Ovary (tissue), 9 donors: Measurements from ENCODE around the gene HINT1. TPM values are rescaled to one million over a fixed set of nuclear protein-coding genes. Genes with fewer than 3 reads are reported as not detected.

Source experiments
- DNase-seq, 5 donors: peaks; one replicate each; pipeline ENCODE4 v3.0.0-alpha.2; 2019 to 2020
- H3K27ac ChIP-seq, 2 donors: fragments of 200-600 bp; one replicate each; pipeline versions ENCODE4 v1.5.1 to v1.8.0; 2019 to 2022
- H3K27me3 ChIP-seq: fragments of 200-600 bp; one replicate; pipeline ENCODE4 v1.8.0; 2022
- H3K36me3 ChIP-seq: fragments of 200-600 bp; sonication (generic); one replicate; pipeline ENCODE4 v1.5.1; 2019
- H3K4me1 ChIP-seq: one replicate; pipeline ENCODE4 v1.8.1; 2013; ENCODE audit warnings: mild to moderate bottlenecking, moderate library complexity; ENCODE audit not compliant: insufficient read depth
- H3K4me3 ChIP-seq: fragments of 200-600 bp; sonication (generic); one replicate; pipeline ENCODE4 v1.5.1; 2017
- H3K9me3 ChIP-seq, 2 donors: fragments of 200-600 bp in 1 of 2; sonication (generic) in 1 of 2; one replicate each; pipeline versions ENCODE4 v1.5.1 to v1.8.1; 2013 to 2019; ENCODE audit warnings: mild to moderate bottlenecking in 1 of 2, moderate library complexity in 1 of 2
- CTCF ChIP-seq, 3 donors: fragments of 450-650 bp in 2 of 3; fragments of 200-600 bp in 1 of 3; IDR thresholded peaks; one replicate each; pipeline versions ENCODE4 v1.5.1 to v1.8.0; 2016 to 2022; ENCODE audit warnings: antibody characterized with exemption in 3 of 3, mild to moderate bottlenecking in 1 of 3
- EP300 ChIP-seq: sonication (generic); formaldehyde crosslinking; IDR thresholded peaks from one replicate; pipeline ENCODE4 v1.6.1; 2017; ENCODE audit warnings: antibody characterized with exemption
- POLR2A ChIP-seq: fragments of 450-650 bp; IDR thresholded peaks from one replicate; pipeline ENCODE4 v1.6.1; 2017; ENCODE audit warnings: antibody characterized with exemption, mild to moderate bottlenecking, moderate library complexity
- WGBS, 3 donors: extraction: QIAGEN DNeasy Blood & Tissue Kit in 1 of 3; methylation state at CpG; one replicate each; pipeline versions ENCODE4 v1.1.5 to v1.1.7; 2013 to 2017; 5-methylcytosine and 5-hydroxymethylcytosine counted together
- intact Hi-C, 4 donors: fragments of 100-400 bp; cut with DNase I; formaldehyde crosslinking; loops; one replicate each; pipeline versions ENCODE4 v1.11.0 to v1.15.1; 2022 to 2023
- polyA plus RNA-seq, 2 donors: library from polyadenylated mRNA; stranded (reverse); fragments of 200-250 nt in 1 of 2; fragments of 350-450 nt in 1 of 2; fragmentation: Illumina TruSeq in 1 of 2; extraction: RNeasy Lipid Tissue Mini Kit (QIAGEN cat#74804) in 1 of 2; gene quantifications; one replicate each; pipeline ENCODE4 v1.2.3, GENCODE V29; 2013 to 2014
- total RNA-seq, 7 donors: library from RNA; depleted of rRNA in 2 of 7; stranded (reverse); fragments of >200 nt in 2 of 7; fragmentation: NEBNext Ultra II Directional in 3 of 7; extraction: Animal tissue kit (Norgen Biotek cat#: 25700) in 3 of 7; gene quantifications; one replicate each; pipeline versions ENCODE4 v1.1.0 to v1.2.4, GENCODE V29; 2016 to 2023
- donor health status: DM: no; HTN: no; CAD: no; lungs with moderate emphysema.
- donor health status: DM: no; HTN: no; CAD: no.
- donor health status: Bipolar disorder and iron deficiency.
- donor health status: DM: yes; HTN: yes; CAD: no.
- donor health status: DM: no; HTN: no; CAD: no.
- donor health status: DM: yes; HTN: yes; CAD: no.

HINT1 gene
- total and polyA plus RNA-seq, 9 donors = 103 to 240 (median 148) TPM

DNA sequence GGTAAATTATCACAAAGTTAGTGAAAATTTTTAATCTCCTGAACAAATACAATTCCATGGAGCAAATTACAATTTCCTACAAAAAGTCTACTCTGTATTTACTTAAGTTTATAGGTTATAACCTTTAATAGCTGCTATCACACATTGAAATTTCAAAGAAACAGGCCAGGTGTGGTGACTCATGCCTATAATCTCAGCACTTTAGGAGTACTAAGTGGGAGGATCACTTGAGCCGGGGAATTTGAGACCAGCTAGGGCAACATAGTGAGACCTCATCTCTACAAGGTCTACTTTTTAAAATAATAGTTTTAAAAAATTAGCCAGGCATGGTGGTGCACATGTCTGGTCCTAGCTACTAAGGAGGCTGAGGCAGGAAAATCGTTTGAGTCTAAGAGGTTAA, 50.3 kb downstream of the HINT1 start:
- 33 to 48% (median 33%) methylated on average over 2 of the region's 2 CpGs for WGBS, 3 donors
- intact Hi-C loops = no loop called here

GRCh38 chr5:131112424-131112823, 52.6 kb downstream of the HINT1 start:
- intact Hi-C loops = no loop called here
- Histone ChIP-seq H3K27ac (no peak overlapping the region), H3K27me3 (no peaks in the 10 kb centered on the region), H3K4me3 (no peak overlapping the region), H3K36me3 (no peaks in the 10 kb centered on the region), H3K4me1 (no peaks in the 10 kb centered on the region), H3K9me3 (no peaks in the 10 kb centered on the region)
- no peak for DNase-seq
- TF ChIP-seq EP300 (no peak), POLR2A (no peak), CTCF (IDR thresholded peaks at IDR 0.05) (no peak)
- WGBS, 3 donors = 74 to 86% (median 83%) methylated on average over 13 of the region's 13 CpGs

More for the DNA sequence above, 50.3 kb downstream of the HINT1 start:
- no peaks in the 10 kb centered on the region for H3K4me1 ChIP-seq
- H3K4me3 ChIP-seq = no peak overlapping the region
- H3K9me3 ChIP-seq = no peaks in the 10 kb centered on the region
- no peak for DNase-seq
- no peaks in the 10 kb centered on the region for H3K27me3 ChIP-seq
- no peak overlapping the region for H3K27ac ChIP-seq
- H3K36me3 ChIP-seq = no peaks in the 10 kb centered on the region
- no peak for TF ChIP-seq CTCF (IDR thresholded peaks at IDR 0.05)

GRCh38 chr5:131110256-131110594, 54.8 kb downstream of the HINT1 start:
- WGBS, 3 donors = 16 to 25% (median 24%) methylated on average over 5 of the region's 5 CpGs

DNA sequence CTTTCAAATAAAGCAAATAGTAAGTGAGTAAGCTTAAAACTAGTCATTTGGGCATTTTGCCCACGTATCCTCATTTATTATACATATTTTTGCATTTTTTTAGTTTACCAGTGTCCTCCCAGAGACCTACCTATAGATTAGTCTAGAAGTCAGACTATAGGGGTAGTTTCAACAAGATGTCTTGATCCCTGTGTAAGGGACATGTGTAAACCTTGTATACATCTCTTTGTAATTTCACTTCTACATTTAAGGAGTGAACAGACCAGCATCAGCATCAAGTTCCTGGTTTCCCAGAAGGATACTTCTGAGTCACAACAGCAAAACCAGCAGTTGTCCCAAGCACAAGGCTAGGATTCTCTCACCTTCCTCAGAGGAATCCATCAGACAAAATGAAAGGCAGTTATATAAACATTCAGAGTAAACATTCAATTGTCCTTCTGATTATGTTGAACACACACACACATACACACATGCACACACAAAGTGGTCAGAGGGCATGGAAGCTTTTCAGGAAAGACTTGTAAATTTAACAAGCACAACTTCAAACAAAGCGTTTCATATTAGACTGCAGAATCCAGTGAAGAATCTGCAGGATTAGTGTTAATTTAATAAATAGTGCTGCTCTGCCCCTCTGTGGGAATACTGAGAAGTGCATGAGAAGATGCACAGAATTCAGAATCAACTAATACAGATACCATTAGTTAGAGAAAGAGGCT, 55.4 kb downstream of the HINT1 start:
- H3K4me1 ChIP-seq = no peaks in the 10 kb centered on the region
- TF ChIP-seq CTCF (IDR thresholded peaks at IDR 0.05) (peak in 2 of 3 donors; percentile 18 to 31), POLR2A (no peak), EP300 (no peak)
- no peaks in the 10 kb centered on the region for H3K9me3 ChIP-seq
- no peaks in the 10 kb centered on the region for H3K27me3 ChIP-seq
- intact Hi-C loops = loop anchor here in 1 of 4 donors (10.0 kb wide), 1 partner anchor 1205 kb away; the partner anchor contains the start of gene CHSY3
- no peak for DNase-seq
- H3K4me3 ChIP-seq = no peak overlapping the region
- H3K36me3 ChIP-seq = no peaks in the 10 kb centered on the region
- 28 to 41% (median 31%) methylated on average over 2 of the region's 2 CpGs for WGBS, 3 donors
- H3K27ac ChIP-seq = no peak overlapping the region

More at GRCh38 chr5:131110256-131110594, 54.8 kb downstream of the HINT1 start:
- no peak for TF ChIP-seq EP300
- no peak for TF ChIP-seq CTCF (IDR thresholded peaks at IDR 0.05)
- TF ChIP-seq POLR2A = no peak
- Histone ChIP-seq H3K9me3 (no peaks in the 10 kb centered on the region), H3K4me1 (no peaks in the 10 kb centered on the region), H3K27me3 (no peaks in the 10 kb centered on the region), H3K36me3 (no peaks in the 10 kb centered on the region), H3K4me3 (no peak overlapping the region), H3K27ac (no peak overlapping the region)
- no peak for DNase-seq
- intact Hi-C loops = no loop called here

Other genes with a start within 250 kb of the HINT1 start
- 10 to 100 TPM in 3 of 7 donors, 1 to 10 TPM in 4; 3.9 to 17.9 (median 9.8) TPM for gene LYRM7, start 5.7 kb upstream of the HINT1 start, total RNA-seq
- 1 to 10 TPM; 4.8 to 9.0 TPM for gene LYRM7, start 5.7 kb upstream of the HINT1 start, polyA plus RNA-seq
- 10 to 100 TPM; 18.0 to 37.6 (median 23.7) TPM for gene CDC42SE2, start 98.8 kb upstream of the HINT1 start, total RNA-seq
- gene CDC42SE2, start 98.8 kb upstream of the HINT1 start, polyA plus RNA-seq = 10 to 100 TPM; 22.0 to 26.8 TPM